HPDE6-E6E7 (cell line): ENCODE data around the gene ZFAND2B.
A peak's percentile ranks its signal among the peaks of the same experiment; 100 is the strongest.
"Not testable (repeated sequence)": the region's sequence is repeated elsewhere in the genome, so short reads cannot be mapped to it uniquely, and the experiment has no call there.

ENCODE experiments used
- DNase-seq: peaks from one replicate; pipeline ENCODE4 v3.0.0; 2011; ENCODE audit warnings: missing footprints; ENCODE audit errors: extremely low spot score

The ZFAND2B gene

DNA sequence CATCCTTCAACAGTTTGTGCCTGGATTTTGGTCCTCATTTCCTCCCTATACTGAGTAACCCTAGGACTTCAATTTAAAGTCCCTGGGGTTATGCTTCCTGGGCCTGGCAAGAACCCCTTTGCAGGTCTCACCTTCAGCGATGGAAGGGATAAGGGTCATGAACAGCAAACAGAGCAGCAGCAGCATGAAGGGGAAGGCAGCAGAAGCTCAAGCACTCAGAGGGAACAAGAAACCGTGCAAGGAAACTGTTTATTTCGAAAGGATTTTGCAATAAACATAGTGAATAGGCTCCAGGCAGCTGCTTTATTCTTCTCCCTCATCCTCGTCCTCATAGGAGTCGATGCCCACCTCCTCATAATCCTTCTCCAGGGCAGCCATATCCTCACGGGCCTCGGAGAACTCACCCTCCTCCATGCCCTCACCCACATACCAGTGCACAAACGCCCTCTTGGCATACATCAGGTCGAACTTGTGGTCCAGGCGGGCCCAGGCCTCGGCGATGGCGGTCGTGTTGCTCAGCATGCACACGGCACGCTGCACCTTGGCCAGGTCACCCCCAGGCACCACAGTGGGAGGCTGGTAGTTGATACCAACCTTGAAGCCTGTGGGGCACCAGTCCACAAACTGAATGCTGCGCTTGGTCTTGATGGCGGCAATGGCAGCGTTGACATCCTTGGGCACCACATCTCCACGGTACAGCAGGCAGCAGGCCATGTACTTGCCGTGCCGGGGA, 43.6 kb downstream of the ZFAND2B start:
- DNase-seq = no peak

DNA sequence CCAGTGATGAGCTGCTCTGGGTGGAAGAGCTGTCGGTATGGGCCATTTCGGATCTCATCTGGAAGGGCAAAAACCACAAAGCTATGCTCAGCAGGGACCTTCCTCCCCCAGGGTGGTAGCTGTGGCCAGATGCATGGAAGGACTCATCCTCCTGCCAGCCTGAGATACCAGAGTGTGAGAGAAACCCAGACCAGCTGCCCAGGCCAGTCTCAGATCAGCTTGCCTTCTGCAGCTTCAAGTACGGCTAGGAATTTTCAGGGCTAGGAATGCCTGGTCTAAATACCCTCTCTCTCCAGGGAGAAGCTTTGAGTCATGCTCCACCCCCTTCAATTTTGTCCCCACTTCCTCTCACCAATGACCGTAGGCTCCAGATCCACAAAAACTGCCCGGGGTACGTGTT, 45.1 kb downstream of the ZFAND2B start:
- no peak for DNase-seq

- DNase-seq = no peak
Measured at GRCh38 chr2:219252084-219252483, 45.5 kb downstream of the ZFAND2B start.

DNA sequence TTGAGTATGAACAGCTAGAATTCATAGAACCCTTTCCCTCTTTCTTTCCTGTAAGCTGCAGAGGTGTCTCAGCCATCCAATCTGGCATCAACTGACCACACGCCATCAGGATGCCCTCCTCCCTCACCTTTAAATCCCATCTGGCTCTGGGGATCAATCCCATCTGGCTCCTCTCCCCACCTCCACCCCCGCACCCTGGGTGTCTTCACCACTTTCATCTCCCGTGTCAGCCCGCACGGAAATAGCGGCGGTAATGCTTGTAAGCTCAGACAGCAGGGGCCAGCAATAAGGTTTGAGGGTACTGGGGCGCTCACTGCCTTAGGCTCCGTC, 46.0 kb downstream of the ZFAND2B start:
- no peak for DNase-seq

GRCh38 chr2:219252900-219253752, 46.5 kb downstream of the ZFAND2B start, which contains the start of gene TUBA4B:
TUBA4B (plus strand) TSS chr2:219253243; CDS start chr2:219253408, 165 bp downstream.
- DNase-seq = no peak

GRCh38 chr2:219253753-219254589, 47.4 kb downstream of the ZFAND2B start, which contains the start of gene TUBA4A:
TUBA4A (minus strand) TSS chr2:219253918; CDS start chr2:219253858, 60 bp downstream.
- peak; percentile 90 for DNase-seq

DNA sequence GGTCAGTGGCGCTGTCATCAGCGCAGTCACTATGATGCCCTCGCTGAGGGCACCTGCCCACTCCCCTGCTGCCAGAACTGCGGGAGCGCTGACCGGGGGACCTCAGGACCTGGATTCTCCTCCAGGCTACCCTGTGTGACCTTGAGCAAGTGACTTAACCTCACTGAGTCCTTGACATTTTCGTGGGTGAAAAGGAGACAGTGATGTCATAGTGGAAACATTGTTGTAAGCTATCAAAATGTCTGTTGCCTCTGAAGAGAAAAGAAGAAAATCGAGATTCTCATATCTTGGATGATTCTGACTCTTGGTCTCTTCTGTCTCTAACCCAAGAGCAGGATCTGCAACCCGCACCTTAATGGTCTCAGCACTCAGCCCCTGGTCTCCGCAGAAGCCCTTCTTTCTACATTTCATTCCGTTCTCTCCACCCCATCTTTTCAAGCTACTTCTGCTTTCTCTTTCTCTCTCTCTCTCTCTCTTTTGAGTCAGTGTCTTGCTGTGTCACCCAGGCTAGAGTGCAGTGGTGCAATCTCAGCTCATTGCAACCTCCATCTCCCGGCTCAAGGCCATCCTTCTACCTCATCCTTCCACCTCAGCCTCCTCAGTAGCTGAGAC, 48.1 kb downstream of the ZFAND2B start:
- no peak for DNase-seq

DNA sequence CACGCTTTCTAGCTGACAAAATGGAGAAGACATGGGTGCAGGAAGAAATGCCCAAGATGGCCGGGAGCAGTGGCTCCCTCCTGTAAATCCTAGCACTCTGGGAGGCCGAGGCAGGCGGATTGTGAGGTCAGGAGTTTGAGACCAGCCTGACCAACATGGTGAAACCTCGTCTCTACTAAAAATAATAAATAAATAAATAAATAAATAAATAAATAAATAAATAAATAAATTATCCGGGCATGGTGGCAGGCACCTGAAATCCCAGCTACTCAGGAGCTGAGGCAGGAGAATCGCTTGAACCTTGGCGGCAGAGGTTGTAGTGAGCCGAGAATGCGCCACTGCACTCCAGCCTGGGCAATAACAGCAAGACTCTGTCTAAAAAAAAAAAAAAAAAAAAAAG, 52.4 kb downstream of the ZFAND2B start:
- not testable (repeated sequence) for DNase-seq
